KMS-11 (cell line): ENCODE measurements around the gene SCFD1.
"Not testable (repeated sequence)": the region's sequence is repeated elsewhere in the genome, so short reads cannot be mapped to it uniquely, and the experiment has no call there.

Experiments used
- H2AFZ ChIP-seq: fragments of 200-600 bp; sonication (generic); 2 replicates; pipeline ENCODE4 v1.6.1; 2016; ENCODE audit warnings: antibody characterized with exemption, mixed run types, low read depth
- H3K27ac ChIP-seq: fragments of 200-600 bp; sonication (generic); 2 replicates; pipeline ENCODE4 v1.6.1; 2016; ENCODE audit warnings: mild to moderate bottlenecking, mixed run types
- H3K27me3 ChIP-seq: fragments of 200-600 bp; sonication (generic); 2 replicates; pipeline ENCODE4 v1.6.1; 2017; ENCODE audit warnings: mild to moderate bottlenecking, low read depth, mixed run types, moderate library complexity; ENCODE audit not compliant: insufficient read depth
- H3K36me3 ChIP-seq: fragments of 200-600 bp; sonication (generic); 2 replicates; pipeline ENCODE4 v1.6.1; 2017; ENCODE audit warnings: mild to moderate bottlenecking, mixed run types; ENCODE audit not compliant: insufficient read depth
- H3K4me1 ChIP-seq: fragments of 200-600 bp; sonication (generic); 2 replicates; pipeline ENCODE4 v1.6.1; 2016; ENCODE audit warnings: mild to moderate bottlenecking, low read depth, mixed run types; ENCODE audit not compliant: poor library complexity, severe bottlenecking
- H3K4me2 ChIP-seq: fragments of 200-600 bp; sonication (generic); 2 replicates; pipeline ENCODE4 v1.7.0; 2016; ENCODE audit warnings: mild to moderate bottlenecking, mixed run types
- H3K4me3 ChIP-seq: fragments of 200-600 bp; sonication (generic); IDR thresholded peaks from 2 replicates; pipeline ENCODE4 v1.6.1; 2017; ENCODE audit warnings: low read depth, low read length, mixed read lengths; ENCODE audit not compliant: insufficient read depth
- H3K79me2 ChIP-seq: fragments of 200-600 bp; sonication (generic); 2 replicates; pipeline ENCODE4 v1.6.1; 2016; ENCODE audit warnings: low read depth, mixed run types; ENCODE audit not compliant: insufficient read depth
- H3K9ac ChIP-seq: fragments of 200-600 bp; sonication (generic); 2 replicates; pipeline ENCODE4 v1.6.1; 2016; ENCODE audit warnings: mild to moderate bottlenecking, mixed run types
- H4K20me1 ChIP-seq: fragments of 200-600 bp; sonication (generic); 2 replicates; pipeline ENCODE4 v1.6.1; 2016; ENCODE audit warnings: mild to moderate bottlenecking, mixed run types; ENCODE audit not compliant: insufficient read depth
- TF ChIP-seq, protein P1 (sequence below): fragments of 200-600 bp; sonication (generic); conservative IDR thresholded peaks from 2 replicates; pipeline ENCODE4 v1.6.1; 2017; ENCODE audit warnings: low read depth, mild to moderate bottlenecking, antibody characterized with exemption, low read length, moderate library complexity, mixed read lengths

Gene SCFD1

DNA sequence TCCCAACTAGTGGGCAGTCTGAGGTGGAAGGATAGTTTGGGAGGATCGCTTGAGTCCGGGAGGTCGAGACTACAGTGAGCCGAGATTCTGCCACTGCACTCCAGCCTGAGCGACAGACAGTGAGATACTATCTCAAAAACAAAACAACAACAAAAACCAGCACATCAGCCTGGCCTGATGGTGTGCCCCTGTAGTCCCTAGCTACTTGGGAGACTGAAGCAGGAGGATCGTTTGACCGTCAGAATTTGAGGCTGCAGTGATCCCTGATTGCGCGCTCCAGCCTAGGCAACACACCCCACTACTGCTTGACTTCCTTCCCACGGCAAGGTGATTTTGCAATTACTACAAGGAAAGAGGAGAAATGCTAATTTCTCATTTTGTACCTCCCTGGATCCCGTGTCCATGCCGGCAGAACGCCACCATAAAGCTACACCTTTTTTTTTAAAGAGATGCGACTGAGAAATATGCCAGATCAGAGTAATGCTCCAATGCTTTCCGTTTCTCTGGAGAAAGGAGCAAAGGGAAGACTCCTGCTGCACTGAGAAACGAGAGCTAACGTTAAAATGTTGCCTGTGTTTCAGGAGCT lies 672 bp upstream of the SCFD1 start:
- Histone ChIP-seq H3K4me3 (no peak overlapping the region), H3K4me1 (peaks cover 34% of the 10 kb centered on the region), H2AFZ (peak overlapping the region; percentile 66), H3K27me3 (no peaks in the 10 kb centered on the region), H3K79me2 (peaks cover 39% of the 10 kb centered on the region), H3K36me3 (no peaks in the 10 kb centered on the region), H3K4me2 (peak overlapping the region; percentile 89), H3K9ac (peak overlapping the region; percentile 94; the same call in 1 of the 2 replicates), H3K27ac (peak overlapping the region; percentile 88), H4K20me1 (0 out of 2 replicates have a peak, but pooled peaks cover 6% of the 10 kb centered on the region)
- TF ChIP-seq, protein P1, sequence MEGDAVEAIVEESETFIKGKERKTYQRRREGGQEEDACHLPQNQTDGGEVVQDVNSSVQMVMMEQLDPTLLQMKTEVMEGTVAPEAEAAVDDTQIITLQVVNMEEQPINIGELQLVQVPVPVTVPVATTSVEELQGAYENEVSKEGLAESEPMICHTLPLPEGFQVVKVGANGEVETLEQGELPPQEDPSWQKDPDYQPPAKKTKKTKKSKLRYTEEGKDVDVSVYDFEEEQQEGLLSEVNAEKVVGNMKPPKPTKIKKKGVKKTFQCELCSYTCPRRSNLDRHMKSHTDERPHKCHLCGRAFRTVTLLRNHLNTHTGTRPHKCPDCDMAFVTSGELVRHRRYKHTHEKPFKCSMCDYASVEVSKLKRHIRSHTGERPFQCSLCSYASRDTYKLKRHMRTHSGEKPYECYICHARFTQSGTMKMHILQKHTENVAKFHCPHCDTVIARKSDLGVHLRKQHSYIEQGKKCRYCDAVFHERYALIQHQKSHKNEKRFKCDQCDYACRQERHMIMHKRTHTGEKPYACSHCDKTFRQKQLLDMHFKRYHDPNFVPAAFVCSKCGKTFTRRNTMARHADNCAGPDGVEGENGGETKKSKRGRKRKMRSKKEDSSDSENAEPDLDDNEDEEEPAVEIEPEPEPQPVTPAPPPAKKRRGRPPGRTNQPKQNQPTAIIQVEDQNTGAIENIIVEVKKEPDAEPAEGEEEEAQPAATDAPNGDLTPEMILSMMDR, result no peak

DNA sequence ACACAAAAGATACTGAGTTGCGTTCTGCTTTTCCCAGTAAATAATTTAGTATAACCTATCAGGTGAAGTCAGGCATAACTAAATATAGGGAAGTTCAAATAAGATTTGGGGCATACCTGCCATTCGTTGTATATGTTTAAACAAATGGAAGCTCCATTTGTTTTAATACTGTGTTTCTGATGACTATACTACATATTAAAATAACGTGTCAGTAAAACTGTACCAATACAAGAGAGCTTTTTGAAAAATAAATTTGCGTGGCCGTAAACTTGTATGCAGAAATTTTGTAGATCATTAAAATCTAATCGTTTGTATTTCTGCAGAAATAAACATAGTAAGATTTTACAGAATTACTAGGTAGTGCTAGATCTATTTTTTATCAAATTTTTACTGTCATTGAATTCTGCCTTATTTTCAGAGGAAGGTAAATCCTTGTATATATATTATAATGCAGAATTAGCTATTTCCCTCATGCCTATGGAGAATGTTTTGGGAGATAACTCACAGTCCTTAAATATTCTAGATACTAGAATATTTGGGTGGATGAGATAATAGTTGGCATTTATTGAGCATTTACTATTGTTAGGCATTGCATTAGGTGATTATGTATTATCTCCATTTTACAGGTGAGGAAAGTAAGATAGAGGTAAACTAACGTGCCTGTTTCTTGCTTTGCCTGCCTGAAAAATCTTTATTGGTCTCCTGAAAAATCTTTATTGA lies 1.5 kb downstream of the SCFD1 start:
- no peaks in the 10 kb centered on the region for H3K27me3 ChIP-seq
- no peak overlapping the region; the same call in 1 of the 2 replicates for H3K9ac ChIP-seq
- H2AFZ ChIP-seq, result no peak overlapping the region
- H4K20me1 ChIP-seq, result 0 out of 2 replicates have a peak, but pooled peaks cover 6% of the 10 kb centered on the region
- peaks cover 34% of the 10 kb centered on the region for H3K4me1 ChIP-seq
- H3K27ac ChIP-seq, result no peak overlapping the region
- H3K4me2 ChIP-seq, result peak overlapping the region; percentile 89
- TF ChIP-seq, protein P1, result no peak
- H3K4me3 ChIP-seq, result no peak overlapping the region
- no peaks in the 10 kb centered on the region for H3K36me3 ChIP-seq
- H3K79me2 ChIP-seq, result peaks cover 57% of the 10 kb centered on the region

- TF ChIP-seq, protein P1, result no peak
- Histone ChIP-seq H3K9ac (no peak overlapping the region), H3K4me3 (no peak overlapping the region)
Measured at GRCh38 chr14:30624132-30624423, 2.0 kb downstream of the SCFD1 start.

GRCh38 chr14:30625533-30625932 lies 3.4 kb downstream of the SCFD1 start:
- peaks cover 67% of the 10 kb centered on the region for H3K79me2 ChIP-seq
- H3K9ac ChIP-seq, result no peak overlapping the region
- H4K20me1 ChIP-seq, result 0 out of 2 replicates have a peak, but pooled peaks cover 6% of the 10 kb centered on the region
- no peak overlapping the region for H3K4me3 ChIP-seq
- no peaks in the 10 kb centered on the region for H3K36me3 ChIP-seq
- H3K4me1 ChIP-seq, result peaks cover 18% of the 10 kb centered on the region
- TF ChIP-seq, protein P1, result no peak
- no peak overlapping the region for H3K27ac ChIP-seq
- no peaks in the 10 kb centered on the region for H3K27me3 ChIP-seq
- H3K4me2 ChIP-seq, result no peak overlapping the region
- no peak overlapping the region for H2AFZ ChIP-seq

More at GRCh38 chr14:30624132-30624423, 2.0 kb downstream of the SCFD1 start:
- Histone ChIP-seq H3K36me3 (no peaks in the 10 kb centered on the region), H4K20me1 (0 out of 2 replicates have a peak, but pooled peaks cover 6% of the 10 kb centered on the region), H3K27ac (no peak overlapping the region), H3K27me3 (no peaks in the 10 kb centered on the region), H3K79me2 (peaks cover 62% of the 10 kb centered on the region), H2AFZ (no peak overlapping the region), H3K4me2 (peak overlapping the region; percentile 89; the same call in 1 of the 2 replicates), H3K4me1 (peaks cover 32% of the 10 kb centered on the region)

DNA sequence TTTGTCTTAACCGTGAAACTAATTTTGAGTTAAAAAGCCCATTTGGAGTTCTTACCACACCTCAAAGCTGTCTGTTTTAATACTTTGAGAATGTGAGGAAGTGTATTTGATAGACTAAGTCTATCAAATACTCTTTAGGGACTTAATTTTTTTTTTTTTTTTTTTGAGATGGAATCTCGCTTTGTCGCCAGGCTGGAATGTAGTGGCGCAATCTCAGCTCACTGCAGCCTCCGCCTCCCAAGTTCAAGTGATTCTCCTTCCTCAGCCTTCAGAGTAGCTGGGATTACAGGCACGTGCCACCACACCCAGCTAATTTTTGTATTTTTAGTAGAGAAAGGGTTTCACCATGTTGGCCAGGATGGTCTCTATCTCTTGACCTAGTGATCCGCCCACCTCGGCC lies 7.3 kb downstream of the SCFD1 start:
- not testable (repeated sequence) for H4K20me1 ChIP-seq, H3K9ac ChIP-seq, H3K27me3 ChIP-seq, H2AFZ ChIP-seq, H3K4me2 ChIP-seq, H3K4me3 ChIP-seq, H3K4me1 ChIP-seq, H3K27ac ChIP-seq, H3K36me3 ChIP-seq
- H3K79me2 ChIP-seq, result peaks cover 45% of the 10 kb centered on the region; the same call in 1 of the 2 replicates
